Myocyte (in vitro differentiated cells): ENCODE results near the gene MAP3K6. TPM values are rescaled to one million over a fixed set of nuclear protein-coding genes. Genes with fewer than 3 reads are reported as not detected.

ENCODE experiments used
- DNase-seq: peaks from one replicate; pipeline ENCODE4 v3.0.0-alpha.2; 2012; ENCODE audit warnings: low read depth
- total RNA-seq: library from RNA; depleted of rRNA; stranded (reverse); fragments of >200 nt; gene quantifications from 2 replicates; pipeline ENCODE4 v1.2.3, GENCODE V29; 2014

Gene MAP3K6
- total RNA-seq, 1 donor from 2014 or later: 29.3 TPM

DNA sequence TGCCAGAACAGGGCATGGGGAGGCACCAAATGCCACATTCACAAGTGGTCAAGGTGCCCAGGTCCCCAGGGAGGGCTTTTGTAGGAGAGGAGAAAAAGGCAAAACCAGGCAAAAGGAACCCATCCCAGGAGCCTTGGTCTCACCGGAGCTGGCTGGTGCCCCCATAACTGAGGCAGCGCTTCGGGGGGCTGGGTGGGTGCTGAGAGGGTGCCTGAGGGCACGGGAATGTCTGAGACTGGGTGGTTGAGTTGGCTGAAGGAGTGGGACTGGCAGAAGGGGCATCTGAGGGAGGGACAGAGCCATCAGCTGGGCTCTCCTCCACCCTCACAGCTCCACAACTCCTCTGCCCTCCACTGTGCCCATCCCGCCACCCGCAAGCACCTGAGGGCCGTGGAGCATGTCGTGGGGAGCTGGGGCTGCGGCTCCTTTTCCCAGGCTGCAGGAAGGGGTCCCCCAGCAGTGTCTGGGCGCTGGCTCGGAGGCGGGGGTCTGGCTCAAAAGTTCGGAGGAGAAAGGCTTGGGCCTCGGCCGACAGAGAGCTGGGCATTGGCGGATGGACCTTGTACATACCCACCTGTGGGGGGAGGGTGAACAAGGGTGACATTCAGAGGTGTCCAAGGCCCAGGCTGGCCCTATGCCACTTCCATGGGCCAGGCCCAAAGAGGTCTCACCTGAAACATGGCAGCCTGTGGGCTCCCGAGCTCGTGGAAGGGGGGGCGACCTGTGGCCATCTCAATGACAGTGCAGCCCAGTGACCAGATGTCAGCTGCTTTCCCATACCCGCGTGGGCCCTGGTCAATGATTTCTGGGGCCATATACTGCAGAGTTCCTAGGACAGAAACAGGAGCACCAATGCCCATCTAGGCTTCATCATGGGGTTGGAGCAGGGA lies 8.5 kb downstream of the MAP3K6 start:
- DNase-seq: no peak

- DNase-seq: no peak
Observed at GRCh38 chr1:27357281-27358037, 9.3 kb downstream of the MAP3K6 start.

DNA sequence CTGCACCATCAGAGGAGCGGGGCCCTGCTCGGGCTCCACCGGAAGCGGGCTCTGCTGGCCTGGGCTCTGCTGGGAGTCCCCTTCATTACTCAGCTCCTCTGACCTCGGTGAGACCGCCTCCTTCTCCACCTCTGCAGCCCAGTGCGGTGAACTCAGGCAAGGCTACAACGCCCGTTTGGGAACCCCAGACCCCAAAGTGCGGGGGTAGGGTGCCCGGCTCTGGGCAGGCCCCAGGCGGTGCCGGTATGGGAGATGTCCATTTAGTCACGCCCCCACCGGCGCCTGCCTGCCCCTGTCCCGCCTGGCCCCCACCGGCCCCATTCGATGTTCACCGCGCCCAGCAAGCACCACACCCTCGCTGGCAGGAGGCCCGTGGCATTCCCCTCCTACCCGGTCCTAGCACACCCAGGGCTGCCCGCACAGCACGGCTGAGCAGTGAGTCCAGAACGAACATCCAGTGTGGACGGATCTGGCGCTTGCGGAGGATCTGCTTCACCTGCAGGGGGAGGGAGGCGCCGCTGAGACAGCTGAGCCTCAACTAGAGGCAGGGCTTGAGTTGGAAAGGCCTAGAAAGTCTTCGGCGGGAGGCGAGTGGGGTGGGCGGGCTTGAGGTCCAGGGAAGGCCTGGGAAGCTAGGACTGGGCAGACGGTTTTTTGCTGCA lies 10.0 kb downstream of the MAP3K6 start:
- DNase-seq: no peak

- DNase-seq: no peak
Observed at GRCh38 chr1:27356277-27356618, 10.5 kb downstream of the MAP3K6 start.

DNA sequence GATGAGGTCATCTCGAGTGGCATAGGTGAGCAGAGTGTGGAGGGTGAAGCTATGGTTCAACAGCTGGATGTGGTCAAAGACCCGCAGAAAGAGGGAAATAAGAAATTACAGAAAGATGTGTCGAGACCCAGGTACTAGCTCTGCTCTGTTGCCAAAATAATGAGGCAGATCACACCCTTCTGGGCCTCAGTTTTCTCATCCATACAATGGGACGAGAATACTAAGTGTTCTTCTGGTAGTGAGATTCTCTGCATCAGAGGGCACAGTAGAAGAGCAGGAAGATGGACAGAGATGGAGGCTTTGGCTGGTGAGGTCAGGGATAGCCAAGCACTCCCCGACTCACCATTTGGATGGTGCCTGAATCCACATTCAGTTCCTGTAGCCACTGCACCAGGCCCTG lies 11.1 kb downstream of the MAP3K6 start:
- DNase-seq: no peak

GRCh38 chr1:27353629-27354028 lies 13.1 kb downstream of the MAP3K6 start:
- DNase-seq: no peak

DNA sequence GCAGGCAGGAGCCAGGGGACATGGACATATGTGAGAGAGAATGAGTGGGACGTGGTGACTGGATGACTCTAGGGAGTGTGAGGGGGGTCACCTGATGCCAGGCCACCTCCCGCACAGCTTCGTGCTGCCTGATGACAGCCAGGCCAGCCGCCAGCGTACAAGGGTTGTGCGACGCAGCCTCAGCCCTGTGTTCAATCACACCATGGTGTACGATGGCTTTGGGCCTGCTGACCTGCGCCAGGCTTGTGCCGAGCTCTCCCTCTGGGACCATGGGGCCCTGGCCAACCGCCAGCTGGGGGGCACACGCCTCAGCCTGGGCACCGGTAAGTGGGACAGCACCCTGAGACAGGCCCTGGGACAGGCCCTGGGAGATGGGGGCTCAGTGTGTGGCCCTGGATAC lies 13.6 kb downstream of the MAP3K6 start:
- DNase-seq: no peak

- no peak for DNase-seq
Observed at GRCh38 chr1:27351541-27352107, 15.1 kb downstream of the MAP3K6 start.

DNA sequence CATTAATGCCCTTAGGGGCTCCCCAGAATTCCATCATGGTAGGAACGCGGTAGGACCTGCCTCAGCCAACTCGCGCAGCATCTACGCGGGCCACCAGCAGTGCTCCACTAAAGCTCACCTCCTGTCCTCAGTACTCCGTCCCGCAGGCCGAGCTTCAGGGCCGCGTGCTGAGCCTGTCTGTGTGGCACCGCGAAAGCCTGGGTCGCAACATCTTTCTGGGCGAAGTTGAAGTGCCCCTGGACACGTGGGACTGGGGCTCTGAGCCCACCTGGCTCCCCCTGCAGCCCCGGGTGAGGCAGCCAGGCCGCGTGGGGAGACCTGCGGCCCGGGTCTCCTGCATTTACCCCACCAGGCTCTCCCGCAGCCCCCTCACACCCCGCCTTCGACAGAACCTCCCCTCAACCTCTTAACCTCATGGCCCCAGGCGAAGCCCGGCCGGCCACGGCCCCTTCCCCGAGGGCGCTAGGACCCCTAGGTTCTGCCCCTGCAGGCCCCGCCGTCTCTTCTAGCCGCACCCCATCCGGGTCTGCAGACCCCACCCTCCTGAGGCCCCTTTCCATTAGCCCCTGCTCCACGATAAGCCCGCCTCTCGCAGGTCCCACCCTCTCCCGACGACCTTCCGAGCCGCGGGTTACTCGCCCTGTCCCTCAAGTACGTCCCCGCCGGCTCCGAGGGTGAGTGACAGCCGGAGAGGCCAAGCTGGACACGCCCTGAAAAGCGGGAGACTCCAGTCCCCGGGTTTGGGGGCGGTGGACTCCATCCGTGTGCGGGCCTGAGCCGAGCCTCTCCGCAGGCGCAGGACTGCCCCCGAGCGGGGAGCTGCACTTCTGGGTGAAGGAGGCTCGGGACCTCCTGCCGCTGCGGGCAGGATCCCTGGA lies 15.9 kb downstream of the MAP3K6 start:
- no peak for DNase-seq

GRCh38 chr1:27349784-27350662 lies 16.7 kb downstream of the MAP3K6 start:
- DNase-seq: peak; percentile 40

DNA sequence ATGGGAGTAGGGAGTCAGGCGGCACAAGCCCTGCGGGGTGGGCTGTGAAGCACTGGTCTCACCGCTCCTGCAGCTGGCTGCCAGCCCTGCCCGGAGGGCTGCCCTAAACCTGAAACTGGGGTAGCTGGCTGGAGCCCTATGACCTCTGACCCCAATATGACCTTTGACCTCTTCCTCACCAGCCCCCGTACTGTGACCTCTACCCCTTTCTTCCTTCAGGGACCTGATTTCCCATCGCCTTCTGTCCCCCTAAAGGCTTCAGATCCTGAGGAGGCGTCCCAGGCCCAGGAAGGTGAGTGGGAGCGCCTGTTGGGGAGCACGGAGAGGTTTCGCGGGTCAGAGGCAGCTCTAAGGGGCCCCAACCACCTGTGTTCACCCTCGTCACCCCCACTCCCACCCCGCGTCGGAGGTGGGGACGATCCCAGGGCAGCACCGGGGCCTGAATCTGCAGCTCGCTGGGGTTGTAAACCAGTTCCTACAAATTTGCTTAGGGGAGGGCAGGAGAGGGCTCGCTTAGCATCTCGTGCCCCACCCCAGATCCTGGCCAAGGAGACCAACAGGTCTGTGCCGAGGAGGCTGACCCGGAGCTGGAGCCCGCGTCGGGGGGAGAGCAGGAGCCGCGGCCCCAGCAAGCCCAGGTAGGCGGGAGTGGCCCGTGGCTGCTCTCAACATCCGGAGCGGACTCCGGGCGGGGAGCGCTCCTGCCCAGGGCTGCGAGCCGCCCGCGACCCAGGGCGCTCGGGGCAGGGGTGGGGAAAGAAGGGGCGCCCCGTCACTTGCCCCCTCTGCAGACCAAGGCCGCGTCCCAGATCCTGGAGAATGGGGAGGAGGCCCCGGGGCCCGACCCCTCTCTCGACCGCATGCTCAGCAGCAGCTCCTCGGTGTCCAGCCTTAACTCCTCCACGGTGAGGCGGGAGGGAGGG lies 17.6 kb downstream of the MAP3K6 start:
- no peak for DNase-seq

DNA sequence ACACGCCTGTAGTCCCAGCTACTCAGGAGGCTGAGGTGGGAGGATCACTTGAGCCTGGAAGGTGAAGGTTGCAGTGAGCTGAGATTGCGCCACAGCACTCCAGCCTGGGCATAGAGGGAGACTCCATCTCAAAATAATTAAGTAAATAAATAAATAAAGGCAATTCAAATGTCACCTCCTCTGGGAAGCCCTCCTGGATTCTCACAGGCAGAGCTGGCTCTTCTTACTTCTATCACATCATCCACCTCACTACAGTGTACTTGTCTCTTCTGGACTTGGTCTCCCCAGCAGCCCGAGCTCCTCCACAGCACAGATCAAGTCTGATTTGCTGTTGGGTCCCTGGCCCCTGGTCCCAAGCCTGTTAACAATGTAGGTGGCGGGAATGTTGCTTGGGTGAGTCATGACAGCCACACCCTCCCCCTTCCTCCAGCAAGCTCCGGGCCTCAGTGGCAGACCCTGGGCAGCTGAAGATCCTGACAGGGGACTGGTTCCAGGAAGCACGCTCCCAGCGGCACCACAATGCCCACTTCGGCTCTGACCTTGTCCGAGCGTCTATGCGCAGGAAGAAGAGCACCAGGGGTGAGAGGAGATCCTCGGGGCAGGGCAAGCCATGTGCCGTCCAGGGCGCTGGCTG lies 19.7 kb downstream of the MAP3K6 start:
- no peak for DNase-seq

GRCh38 chr1:27346357-27346756 lies 20.4 kb downstream of the MAP3K6 start:
- DNase-seq: no peak

- no peak for DNase-seq
Observed at GRCh38 chr1:27345272-27345671, 21.5 kb downstream of the MAP3K6 start.

- DNase-seq: no peak
Observed at GRCh38 chr1:27343639-27344025, 23.1 kb downstream of the MAP3K6 start.

- DNase-seq: no peak
Observed at GRCh38 chr1:27342778-27343638, 23.8 kb downstream of the MAP3K6 start.

- no peak for DNase-seq
Observed at GRCh38 chr1:27342391-27342777, 24.4 kb downstream of the MAP3K6 start.
